ENCODE results near the gene PSTK.

GRCh38 chr10:123007558-123008354 is 27.6 kb downstream of the PSTK start:
- TF ChIP-seq CTCF (IDR thresholded peaks at IDR 0.05) = no peak
- TF ChIP-seq ZFX (IDR thresholded peaks at IDR 0.05; ENCODE audit: borderline replicate concordance) = no peak

Data from 22Rv1 (cell line).